ENCODE results near the gene CYP4F8.

DNA sequence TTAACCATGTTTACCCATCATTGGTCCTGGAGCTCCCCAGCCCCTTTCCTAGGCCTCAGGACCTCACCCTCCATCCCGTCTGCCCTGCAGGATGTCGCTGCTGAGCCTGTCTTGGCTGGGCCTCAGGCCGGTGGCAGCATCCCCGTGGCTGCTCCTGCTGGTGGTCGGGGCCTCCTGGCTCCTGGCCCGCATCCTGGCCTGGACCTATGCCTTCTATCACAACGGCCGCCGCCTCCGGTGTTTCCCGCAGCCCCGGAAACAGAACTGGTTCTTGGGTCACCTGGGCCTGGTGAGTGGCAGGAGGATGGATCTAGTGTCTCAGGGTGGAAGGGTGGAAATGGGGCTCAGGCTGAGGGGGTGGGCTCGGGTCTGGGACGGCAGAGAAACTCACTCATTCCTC lies 508 bp downstream of the CYP4F8 start:
- TF ChIP-seq CTCF (conservative IDR thresholded peaks at IDR 0.05; ENCODE audit: low read length): no peak
- TF ChIP-seq EZH2phosphoT487 (IDR thresholded peaks at IDR 0.05; ENCODE audit: borderline replicate concordance, low read depth, low read length): no peak
